Measurements from ENCODE around the gene PPP3R2.
"Not testable (repeated sequence)": the region's sequence is repeated elsewhere in the genome, so short reads cannot be mapped to it uniquely, and the experiment has no call there.

The PPP3R2 gene, protein sequence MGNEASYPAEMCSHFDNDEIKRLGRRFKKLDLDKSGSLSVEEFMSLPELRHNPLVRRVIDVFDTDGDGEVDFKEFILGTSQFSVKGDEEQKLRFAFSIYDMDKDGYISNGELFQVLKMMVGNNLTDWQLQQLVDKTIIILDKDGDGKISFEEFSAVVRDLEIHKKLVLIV

DNA sequence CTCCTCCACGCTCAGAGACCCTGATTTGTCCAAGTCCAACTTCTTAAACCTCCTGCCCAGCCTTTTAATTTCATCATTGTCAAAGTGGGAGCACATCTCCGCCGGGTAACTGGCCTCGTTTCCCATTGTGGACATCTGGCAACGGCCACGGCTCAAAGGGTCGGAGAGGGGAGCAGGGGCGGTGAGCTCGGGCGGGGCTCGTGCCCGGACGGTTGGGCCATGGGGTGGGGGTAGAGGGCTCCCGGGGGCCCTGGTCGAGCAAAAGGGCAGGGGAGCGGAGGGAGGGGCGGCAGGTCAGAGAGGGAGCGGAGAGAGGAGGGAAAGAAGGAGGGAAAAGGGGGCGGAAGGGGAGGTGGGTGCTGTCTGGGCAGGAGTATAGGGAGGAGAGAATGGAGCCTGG is at the start of gene PPP3R2:
Gene PPP3R2 (minus strand): TSS at position 174 of the 400 bp plus-strand sequence. CDS start 48 bp downstream, at position 126.
- FAIRE-seq = no peak

DNA sequence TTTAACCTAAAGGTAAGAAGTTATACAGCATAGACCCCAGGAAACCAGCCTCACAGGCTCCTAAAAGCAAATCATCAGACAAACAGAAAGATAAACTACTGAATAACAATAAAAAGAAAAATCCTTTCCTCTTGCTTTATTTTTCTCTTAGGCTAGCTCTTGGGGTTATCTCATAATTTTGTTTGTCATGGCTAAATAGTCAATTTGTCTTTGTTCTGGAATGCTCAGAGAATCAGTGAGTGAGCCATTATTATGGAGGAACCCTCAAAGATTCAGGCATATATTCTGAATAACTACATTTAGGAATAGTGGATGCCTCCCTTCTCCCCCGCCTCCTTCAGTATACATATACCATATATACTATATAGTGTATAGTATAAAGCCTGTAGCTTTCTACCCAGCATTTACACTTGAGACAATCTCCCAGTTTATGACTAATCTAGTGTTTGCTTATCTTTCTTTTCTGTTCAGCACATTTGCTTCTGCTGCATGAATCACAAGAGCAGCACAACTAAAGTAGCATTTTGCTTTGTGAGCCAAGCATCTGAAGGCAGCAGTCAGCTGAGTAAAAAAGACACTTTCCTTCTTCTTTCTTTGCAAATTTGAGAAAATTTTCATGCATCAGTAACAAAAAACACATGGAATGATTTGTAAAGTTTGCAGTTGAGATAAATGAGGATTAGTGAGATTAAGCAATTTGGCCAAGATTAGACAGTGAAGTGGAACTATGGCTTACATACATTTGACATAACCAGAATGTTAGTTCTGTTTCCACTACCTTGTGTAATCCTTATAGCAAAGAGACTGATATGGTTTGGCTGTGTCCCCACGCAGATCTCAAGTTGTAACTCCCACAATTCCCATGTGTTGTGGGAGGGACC is 45.3 kb upstream of the PPP3R2 start:
- no peak for FAIRE-seq

DNA sequence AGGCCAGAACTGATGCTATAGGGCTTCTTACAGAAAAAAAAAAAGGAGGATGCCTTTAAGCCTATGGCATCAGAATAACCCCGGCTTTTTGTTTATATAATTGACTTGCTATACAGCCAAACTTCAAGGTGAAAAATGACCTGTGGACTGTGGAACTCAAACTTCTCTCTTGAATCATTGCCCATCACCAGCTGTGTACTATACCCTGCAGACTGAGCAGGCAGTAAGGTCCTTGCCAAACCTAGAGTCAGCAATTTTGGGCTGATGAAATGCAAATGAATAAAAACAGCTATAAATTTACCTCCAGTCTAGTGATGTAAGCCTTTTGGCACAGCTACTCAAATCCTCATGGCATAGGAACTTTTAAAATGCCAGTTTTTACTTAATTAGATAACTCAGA is 44.5 kb upstream of the PPP3R2 start:
- FAIRE-seq = no peak

DNA sequence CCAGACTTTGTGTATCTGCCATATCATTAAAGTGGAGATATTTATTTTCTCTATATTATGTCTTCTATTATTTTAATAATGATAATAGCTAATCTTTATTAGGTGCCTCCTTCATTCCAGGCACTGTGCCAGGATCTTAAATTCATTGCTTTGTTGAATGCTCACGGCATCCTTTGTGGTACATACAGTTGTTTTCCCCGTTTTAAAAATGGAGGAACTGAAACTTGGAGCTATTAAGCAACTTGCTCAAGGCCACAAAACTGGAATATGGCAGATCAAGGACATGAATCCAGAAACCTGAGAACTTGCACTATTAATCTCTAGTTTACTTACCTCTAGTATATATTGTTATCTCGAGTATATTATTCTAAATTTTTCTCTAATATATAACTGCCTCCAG is 41.5 kb upstream of the PPP3R2 start:
- FAIRE-seq = no peak

GRCh38 chr9:101635473-101635872 is 40.7 kb upstream of the PPP3R2 start:
- no peak for FAIRE-seq

DNA sequence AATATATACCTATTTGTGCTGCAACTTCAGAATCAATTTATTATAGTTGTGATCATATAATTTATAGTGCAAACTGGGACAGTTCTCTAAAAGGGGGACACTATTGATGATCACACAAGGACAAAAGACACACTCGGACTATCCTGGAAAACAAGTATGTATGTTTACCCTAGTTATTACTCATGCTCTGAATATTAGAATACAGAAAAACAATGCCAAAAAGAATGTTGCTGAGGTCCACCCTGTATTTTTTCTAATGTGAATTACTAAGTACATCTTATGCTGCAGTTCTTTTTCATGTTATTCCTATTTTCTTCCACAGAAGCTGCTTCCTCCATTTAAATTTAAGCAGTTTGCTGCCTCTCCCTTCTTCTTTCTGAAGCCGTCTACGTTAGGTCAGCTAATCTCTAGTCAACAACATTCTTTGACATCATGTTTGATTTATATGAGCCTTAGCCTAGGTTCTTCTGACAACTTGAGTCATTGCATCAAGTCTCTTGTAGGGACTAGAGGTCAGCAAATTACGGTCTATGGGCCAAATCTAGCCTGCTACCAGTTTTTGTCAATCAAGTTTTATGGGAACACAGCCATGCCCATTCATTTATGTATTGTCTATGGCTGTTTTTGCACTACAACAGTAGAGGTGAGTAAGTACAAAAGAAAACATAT is 40.1 kb upstream of the PPP3R2 start:
- FAIRE-seq = no peak

- no peak for FAIRE-seq
Observed at GRCh38 chr9:101632611-101633010, 37.8 kb upstream of the PPP3R2 start.

DNA sequence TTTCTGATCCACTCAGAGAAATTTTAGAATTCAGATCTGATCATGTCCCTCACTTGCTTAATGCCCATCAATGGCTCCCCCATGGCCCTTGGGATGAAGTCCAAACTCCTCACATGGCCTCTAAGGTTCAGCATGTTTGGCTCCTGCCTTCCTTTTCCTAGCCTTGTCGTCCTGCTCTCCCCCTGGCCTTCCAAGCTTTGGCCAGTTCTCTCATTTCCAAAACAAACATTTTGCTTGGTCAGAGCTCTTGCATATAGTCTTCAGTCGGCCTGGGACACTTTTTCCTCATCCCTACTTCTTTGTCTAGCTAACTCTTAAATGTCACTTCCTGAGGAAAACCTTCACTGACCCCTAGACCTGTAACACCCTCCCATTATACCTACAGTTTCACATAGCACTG is 37.1 kb upstream of the PPP3R2 start:
- FAIRE-seq = no peak

DNA sequence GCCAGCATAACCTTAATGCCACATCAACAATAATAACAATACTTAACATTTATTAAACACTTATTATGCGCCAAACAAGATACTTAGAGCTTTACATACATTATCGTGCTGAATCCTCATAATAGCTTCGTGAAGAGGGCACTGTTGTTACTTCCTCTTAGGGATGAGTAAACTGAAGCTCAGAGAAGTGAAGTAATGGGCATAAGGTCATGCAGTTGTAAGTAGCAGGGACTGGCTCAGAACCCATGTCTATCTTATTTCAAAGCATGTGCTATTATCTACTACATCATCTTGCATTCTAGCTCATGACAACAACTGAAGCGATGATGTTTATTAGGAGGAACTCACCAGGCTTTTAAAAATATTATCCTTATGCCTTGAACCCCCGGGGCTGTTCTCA is 34.9 kb upstream of the PPP3R2 start:
- FAIRE-seq = no peak

- no peak for FAIRE-seq
Observed at GRCh38 chr9:101628173-101628572, 33.4 kb upstream of the PPP3R2 start.

- no peak for FAIRE-seq
Observed at GRCh38 chr9:101626295-101626694, 31.5 kb upstream of the PPP3R2 start.

DNA sequence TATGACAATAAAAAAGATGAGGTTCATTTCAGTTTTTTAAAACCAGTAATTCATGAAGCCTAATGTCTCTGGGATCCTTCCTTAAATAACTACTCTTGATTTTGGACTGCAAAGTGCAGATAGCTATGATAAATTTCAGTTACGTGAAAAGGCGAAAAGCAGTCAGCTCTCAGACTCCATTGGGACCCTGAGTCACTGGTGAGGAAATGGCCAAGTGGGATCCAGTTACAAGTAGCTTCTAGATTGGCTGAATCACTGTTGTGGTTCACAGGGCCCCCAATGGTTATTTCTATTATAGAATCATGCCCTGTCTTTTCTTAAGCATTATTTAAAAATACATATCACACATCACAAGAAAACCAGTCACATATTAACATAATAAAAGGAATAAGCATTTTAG is 31.1 kb upstream of the PPP3R2 start:
- FAIRE-seq = no peak

- no peak for FAIRE-seq
Observed at GRCh38 chr9:101620452-101620851, 25.7 kb upstream of the PPP3R2 start.

DNA sequence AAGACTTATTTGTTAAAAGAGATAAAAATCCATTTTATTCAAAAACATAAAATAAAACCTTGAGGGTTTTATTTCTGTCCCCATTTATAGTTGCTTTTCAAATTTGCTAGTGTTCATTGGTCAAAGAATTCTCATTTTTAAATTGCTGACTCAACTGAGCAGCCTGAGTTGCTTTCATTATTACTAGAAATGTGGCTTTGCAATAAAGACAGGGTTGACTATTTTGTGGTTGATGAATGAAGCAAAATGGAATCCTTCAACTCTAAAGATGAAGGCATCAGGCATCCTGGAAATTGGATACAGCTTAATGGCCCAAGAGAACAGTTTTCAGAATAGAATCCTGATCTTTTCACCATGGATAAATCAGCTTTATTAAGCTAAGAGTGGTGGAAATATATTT is 23.9 kb upstream of the PPP3R2 start:
- FAIRE-seq = no peak

DNA sequence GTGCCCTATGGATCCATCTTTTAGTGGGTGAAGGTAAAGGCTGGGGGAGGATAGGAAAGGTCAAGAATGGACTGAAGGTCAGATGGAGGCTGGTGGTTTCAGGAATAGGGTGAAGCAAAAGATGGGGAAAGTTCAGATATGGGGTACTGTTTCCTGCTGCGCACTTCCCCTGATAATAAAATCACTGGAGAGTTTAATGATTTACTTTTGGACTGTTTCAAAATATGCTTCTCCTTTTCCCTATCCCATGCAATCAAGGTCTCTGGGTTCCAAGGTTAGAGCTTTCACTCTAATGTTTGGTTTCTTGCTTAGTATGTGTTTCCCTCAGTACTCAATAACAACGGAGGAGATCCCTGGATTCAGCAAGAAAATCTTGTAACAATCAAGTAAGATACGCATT is 10.8 kb upstream of the PPP3R2 start:
- FAIRE-seq = no peak

DNA sequence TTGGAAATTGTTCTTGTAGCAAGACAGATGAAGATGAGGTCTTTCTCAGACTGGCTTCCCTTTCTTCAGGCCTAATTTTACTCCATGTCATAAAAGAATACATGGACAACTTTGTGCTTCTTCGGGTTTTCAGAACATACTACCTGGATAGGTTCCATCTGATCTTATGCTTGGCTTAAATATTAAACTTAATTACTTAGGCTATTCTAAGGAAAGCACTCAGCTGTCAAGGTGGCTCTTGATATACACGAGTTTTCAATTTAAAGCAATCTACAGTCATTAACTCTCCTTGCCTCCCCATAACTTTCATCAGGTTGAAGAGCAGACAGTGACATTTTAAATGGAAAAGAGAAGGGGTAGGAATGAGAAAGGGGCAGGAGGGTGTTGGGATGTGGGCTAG is 9.5 kb upstream of the PPP3R2 start:
- no peak for FAIRE-seq

GRCh38 chr9:101601904-101602765 is 7.4 kb upstream of the PPP3R2 start:
- FAIRE-seq = no peak

DNA sequence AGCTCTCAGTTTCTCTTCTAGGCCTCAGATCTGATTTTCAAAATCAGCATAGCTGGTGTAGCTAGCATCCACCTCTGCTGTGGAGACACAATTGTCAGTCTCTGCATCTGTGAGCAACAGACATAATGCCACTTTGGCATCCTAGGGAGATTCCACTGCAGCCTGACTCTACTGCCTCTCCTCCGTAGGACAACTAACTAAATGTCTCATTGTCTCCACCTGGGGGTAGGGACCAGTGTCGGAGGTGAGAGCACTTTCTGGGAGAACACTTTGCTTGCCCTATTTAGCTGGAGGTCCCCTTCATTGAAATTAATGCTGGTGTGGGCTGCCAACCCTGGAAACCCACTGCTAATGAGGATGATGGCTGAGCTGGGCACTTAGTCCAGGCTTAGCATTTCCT is 1.4 kb downstream of the PPP3R2 start:
- no peak for FAIRE-seq

GRCh38 chr9:101592788-101593187 is 2.0 kb downstream of the PPP3R2 start:
- no peak for FAIRE-seq

- no peak for FAIRE-seq
Observed at GRCh38 chr9:101591787-101592446, 2.9 kb downstream of the PPP3R2 start.

DNA sequence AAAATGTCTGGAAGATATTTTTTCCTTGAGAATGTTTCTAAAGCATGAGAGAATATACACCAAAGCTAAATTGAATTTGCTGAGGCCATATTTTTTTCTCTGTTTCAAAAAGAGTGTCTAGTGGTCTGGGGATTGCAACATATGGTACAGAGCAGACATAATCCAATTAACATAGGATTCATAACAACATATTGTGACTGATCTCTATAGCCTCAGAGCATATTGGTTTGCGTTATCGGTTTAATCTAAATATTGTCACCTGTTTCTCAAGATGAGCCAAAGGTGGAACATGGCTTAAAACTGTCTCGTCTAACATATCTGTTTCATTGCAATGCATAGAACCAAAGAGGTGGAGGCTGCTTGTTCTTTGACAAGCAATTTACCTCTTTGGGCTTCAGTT is 3.9 kb downstream of the PPP3R2 start:
- FAIRE-seq = no peak

- not testable (repeated sequence) for FAIRE-seq
Observed at GRCh38 chr9:101590074-101590473, 4.7 kb downstream of the PPP3R2 start.
